OCI-LY1 (cell line): ENCODE results near the gene TGFB1.

Experiments
- CTCF ChIP-seq: fragments of 200-600 bp; sonication (generic), shearing (Covaris generic); IDR thresholded peaks from 2 replicates; pipeline ENCODE4 v1.5.1; 2017; ENCODE audit warnings: mild to moderate bottlenecking, antibody characterized with exemption, low read length, moderate library complexity, mixed read lengths
- EZH2 ChIP-seq: fragments of 200-600 bp; sonication (generic), shearing (Covaris generic); IDR thresholded peaks from 2 replicates; pipeline ENCODE4 v1.8.0; 2017; ENCODE audit warnings: borderline replicate concordance, mixed run types, mild to moderate bottlenecking, antibody characterized with exemption, low read length, moderate library complexity, mixed read lengths

- TF ChIP-seq CTCF, result no peak
- no peak for TF ChIP-seq EZH2
These were observed 50.9 kb downstream of the TGFB1 start for GRCh38 chr19:41302624-41303351.
